GM23338 (cell line): ENCODE measurements around the gene OR5K3. TPM values are rescaled to one million over a fixed set of nuclear protein-coding genes. Genes with fewer than 3 reads are reported as not detected.

Experiments used
- polyA plus RNA-seq: library from polyadenylated mRNA; unstranded; fragments of >200 nt; fragmentation: Nextera tagmentation; extraction: Ambion mirVana; gene quantifications from 2 replicates; pipeline ENCODE4 v1.2.1, GENCODE V29; 2016
- total RNA-seq: library from RNA; depleted of rRNA; stranded (reverse); fragments of >200 nt; shearing (Covaris generic); gene quantifications from 2 replicates; pipeline ENCODE4 v1.2.3, GENCODE V29; 2014; rRNA removed

Gene OR5K3
- total and polyA plus RNA-seq, 2 experiments from 2014 or later: not detected

Other genes with a start within 250 kb of the OR5K3 start
- gene OR5H14, start 243.2 kb upstream of the OR5K3 start, total RNA-seq: not detected in 2 replicates
- gene OR5H14, start 243.2 kb upstream of the OR5K3 start, polyA plus RNA-seq: 0.05 TPM in 1 of 2 replicates, not detected in the other
- gene OR5H15, start 224.0 kb upstream of the OR5K3 start, total RNA-seq: not detected in 2 replicates
- not detected in 2 replicates for gene OR5H15, start 224.0 kb upstream of the OR5K3 start, polyA plus RNA-seq
- gene OR5H6, start 126.4 kb upstream of the OR5K3 start, total RNA-seq: not detected in 2 replicates
- gene OR5H6, start 126.4 kb upstream of the OR5K3 start, polyA plus RNA-seq: 0.37 and 0.38 TPM in 2 replicates
- gene OR5H2, start 108.2 kb upstream of the OR5K3 start, total RNA-seq: not detected in 2 replicates
- gene OR5H2, start 108.2 kb upstream of the OR5K3 start, polyA plus RNA-seq: 0.56 and 1.1 TPM in 2 replicates
- not detected in 2 replicates for gene OR5K4, start 36.8 kb upstream of the OR5K3 start, total RNA-seq
- gene OR5K4, start 36.8 kb upstream of the OR5K3 start, polyA plus RNA-seq: not detected in 2 replicates
- gene OR5K1, start 72.5 kb downstream of the OR5K3 start, total RNA-seq: not detected in 2 replicates
- gene OR5K1, start 72.5 kb downstream of the OR5K3 start, polyA plus RNA-seq: not detected in 2 replicates
- gene OR5K2, start 107.0 kb downstream of the OR5K3 start, total RNA-seq: not detected in 2 replicates
- gene OR5K2, start 107.0 kb downstream of the OR5K3 start, polyA plus RNA-seq: not detected in 2 replicates
- 92.7 and 99.9 TPM in 2 replicates for gene CLDND1, start 132.2 kb downstream of the OR5K3 start, total RNA-seq
- 57.5 and 59.8 TPM in 2 replicates for gene CLDND1, start 132.2 kb downstream of the OR5K3 start, polyA plus RNA-seq
- not detected in 2 replicates for gene GPR15, start 141.3 kb downstream of the OR5K3 start, total RNA-seq
- 0.35 TPM in 1 of 2 replicates, not detected in the other for gene GPR15, start 141.3 kb downstream of the OR5K3 start, polyA plus RNA-seq
- 32.5 and 38.3 TPM in 2 replicates for gene CPOX, start 202.9 kb downstream of the OR5K3 start, total RNA-seq
- 12.4 and 13.3 TPM in 2 replicates for gene CPOX, start 202.9 kb downstream of the OR5K3 start, polyA plus RNA-seq